Right lobe of liver (tissue), 4 donors: ENCODE measurements around the gene ESPL1.

Source experiments
- POLR2A ChIP-seq: fragments of 450-650 bp; IDR thresholded peaks from one replicate; pipeline ENCODE4 v1.6.1; 2017; ENCODE audit warnings: antibody characterized with exemption, mild to moderate bottlenecking
- TF ChIP-seq, protein P1 (sequence below), 4 donors: fragments of 200-600 bp in 3 of 4; fragments of 450-650 bp in 1 of 4; IDR thresholded peaks; one replicate each; pipeline versions ENCODE4 v1.5.1 to v1.8.0; 2016 to 2022; ENCODE audit warnings: antibody characterized with exemption in 4 of 4, mild to moderate bottlenecking in 2 of 4
- donor health status: DM: no; HTN: no; CAD: no.
- donor health status: DM: no; HTN: no; CAD: no.
- donor health status: DM: no; HTN: yes; CAD: no.

DNA sequence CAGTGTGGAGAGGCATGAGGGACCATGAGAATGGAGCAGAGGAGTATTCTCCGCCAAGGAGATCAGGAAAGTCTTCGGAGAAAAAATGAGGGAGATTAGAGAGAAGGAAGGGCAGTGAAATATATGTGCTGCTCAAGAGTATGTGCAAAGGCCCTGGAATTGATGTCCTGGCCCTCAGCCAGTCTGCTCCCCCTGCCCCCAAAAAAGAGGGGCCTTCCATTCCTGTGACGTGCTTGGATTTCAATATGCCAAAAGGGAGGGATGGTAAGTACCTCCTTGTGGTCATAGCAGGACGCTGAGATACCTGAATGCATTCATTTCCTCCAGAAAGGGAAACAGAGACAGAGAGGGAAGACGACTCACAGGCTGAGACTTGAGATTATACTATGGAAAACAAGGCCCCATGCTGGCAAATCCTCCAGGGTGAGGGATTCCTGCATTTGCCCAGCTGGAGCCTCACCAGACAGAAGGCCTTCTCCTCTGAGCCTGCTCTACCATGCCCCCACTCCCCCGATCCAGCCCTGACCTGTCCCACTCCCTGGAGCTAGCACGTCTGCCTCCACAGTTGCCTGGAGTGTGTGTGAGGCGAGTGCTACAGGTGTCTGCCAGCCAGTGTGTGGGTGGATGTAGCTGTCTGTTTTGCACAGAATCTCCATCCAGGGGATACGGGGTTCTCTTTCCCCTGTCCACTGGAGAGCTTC lies 32.2 kb upstream of the ESPL1 start:
- TF ChIP-seq POLR2A, result no peak
- TF ChIP-seq, protein P1, sequence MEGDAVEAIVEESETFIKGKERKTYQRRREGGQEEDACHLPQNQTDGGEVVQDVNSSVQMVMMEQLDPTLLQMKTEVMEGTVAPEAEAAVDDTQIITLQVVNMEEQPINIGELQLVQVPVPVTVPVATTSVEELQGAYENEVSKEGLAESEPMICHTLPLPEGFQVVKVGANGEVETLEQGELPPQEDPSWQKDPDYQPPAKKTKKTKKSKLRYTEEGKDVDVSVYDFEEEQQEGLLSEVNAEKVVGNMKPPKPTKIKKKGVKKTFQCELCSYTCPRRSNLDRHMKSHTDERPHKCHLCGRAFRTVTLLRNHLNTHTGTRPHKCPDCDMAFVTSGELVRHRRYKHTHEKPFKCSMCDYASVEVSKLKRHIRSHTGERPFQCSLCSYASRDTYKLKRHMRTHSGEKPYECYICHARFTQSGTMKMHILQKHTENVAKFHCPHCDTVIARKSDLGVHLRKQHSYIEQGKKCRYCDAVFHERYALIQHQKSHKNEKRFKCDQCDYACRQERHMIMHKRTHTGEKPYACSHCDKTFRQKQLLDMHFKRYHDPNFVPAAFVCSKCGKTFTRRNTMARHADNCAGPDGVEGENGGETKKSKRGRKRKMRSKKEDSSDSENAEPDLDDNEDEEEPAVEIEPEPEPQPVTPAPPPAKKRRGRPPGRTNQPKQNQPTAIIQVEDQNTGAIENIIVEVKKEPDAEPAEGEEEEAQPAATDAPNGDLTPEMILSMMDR (IDR thresholded peaks at IDR 0.05), result no peak
